GM18868 (cell line): Measurements from ENCODE around the gene SLC5A3.
A peak's percentile ranks its signal among the peaks of the same experiment; 100 is the strongest.

Source experiments
- ATAC-seq: cut with Tn5 transposase; IDR thresholded peaks from one replicate; pipeline ENCODE4 v1.9.1; 2021; ENCODE audit warnings: mild to moderate bottlenecking, moderate library complexity; ENCODE audit not compliant: unreplicated experiment

Gene SLC5A3

DNA sequence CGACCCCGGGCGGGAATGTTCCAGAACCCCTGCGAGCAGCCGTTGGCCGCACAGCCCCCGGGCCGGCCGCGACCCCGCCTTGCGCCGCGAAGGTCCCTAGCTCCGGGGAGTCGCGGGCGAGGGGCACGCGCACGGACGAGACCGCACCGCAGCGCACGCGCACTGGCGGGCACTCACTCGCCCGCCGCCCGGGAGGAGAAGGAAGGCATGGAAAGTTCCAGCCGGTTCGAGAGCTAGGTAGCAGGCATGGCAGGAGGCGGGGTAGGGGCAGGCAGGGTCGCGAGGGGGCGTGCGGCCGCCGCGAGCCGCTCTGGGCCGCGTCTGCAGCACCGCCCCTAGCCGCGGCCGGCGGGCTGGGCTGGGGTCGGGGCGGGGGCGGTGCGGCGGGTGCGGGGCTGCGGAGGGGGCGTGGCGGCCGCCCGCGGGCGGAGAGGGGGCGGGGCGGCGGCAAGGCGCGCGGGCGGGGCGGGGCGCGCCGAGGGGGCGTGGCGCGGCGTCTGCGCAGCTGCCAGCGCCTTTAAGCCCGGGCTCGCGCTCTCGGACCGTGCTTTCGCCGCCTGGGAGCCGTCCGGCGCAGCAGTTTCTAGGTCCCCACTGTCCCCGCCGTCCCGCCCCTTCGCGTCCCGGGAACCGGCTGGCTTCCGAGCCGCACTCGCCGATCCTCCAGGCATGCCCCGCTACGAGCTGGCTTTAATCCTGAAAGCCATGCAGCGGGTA, at the start of gene SLC5A3, which contains the start of gene MRPS6:
TSS of gene SLC5A3 (plus strand) at position 547 of the 717 bp plus-strand sequence. CDS start 21,621 bp downstream, outside the sequence.
TSS of gene MRPS6 (plus strand) at position 547 of the 717 bp plus-strand sequence. CDS start at position 670, 123 bp downstream.
- peak; percentile 83 for ATAC-seq

DNA sequence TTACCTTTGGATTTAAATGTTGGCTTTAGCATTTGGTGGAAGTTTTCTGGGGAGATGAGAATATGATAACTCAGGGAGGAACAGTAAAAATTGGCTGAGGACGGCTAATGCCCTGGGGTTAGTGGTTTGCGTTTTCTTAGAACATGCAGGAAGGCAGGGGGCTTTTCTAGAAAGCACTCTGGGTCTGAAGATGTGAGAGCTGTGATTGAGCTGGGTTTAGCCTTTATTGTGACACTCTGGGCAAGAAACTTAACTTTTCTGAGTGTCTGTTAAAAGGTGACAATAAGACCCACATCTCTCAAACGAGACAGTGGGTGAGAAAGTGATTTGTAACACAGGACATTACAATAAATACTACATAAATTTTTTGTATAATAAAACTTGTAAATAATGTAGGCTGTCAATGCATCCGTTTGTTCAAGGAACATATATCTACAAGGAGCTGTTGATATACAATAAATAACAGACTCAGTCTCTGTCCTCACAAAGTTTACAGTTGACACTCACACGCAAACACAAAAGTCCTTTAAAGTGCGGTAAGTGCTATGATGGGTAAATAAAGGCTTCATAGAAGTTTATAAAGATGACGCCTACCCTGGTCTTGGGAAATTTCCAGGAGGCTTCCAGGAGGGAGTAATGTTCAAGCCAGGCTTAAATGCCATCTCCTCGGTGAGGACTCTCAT, 49.5 kb upstream of the SLC5A3 start:
- no peak for ATAC-seq

DNA sequence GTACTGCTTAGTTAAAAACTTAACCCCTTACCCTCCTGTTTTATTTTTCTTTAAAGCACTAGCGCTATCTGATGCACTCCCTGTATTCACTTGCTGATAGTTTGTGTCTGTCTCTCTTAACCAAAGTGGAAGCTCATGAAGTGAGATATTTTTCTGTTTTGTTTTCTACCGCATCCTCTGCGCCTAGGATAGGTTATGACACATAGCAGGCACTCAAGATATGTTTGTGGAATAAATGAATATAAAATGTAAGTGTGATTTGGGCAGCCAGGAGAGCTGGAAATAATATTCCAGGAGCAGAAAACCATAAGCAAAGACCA, 49.0 kb upstream of the SLC5A3 start:
- ATAC-seq: no peak

DNA sequence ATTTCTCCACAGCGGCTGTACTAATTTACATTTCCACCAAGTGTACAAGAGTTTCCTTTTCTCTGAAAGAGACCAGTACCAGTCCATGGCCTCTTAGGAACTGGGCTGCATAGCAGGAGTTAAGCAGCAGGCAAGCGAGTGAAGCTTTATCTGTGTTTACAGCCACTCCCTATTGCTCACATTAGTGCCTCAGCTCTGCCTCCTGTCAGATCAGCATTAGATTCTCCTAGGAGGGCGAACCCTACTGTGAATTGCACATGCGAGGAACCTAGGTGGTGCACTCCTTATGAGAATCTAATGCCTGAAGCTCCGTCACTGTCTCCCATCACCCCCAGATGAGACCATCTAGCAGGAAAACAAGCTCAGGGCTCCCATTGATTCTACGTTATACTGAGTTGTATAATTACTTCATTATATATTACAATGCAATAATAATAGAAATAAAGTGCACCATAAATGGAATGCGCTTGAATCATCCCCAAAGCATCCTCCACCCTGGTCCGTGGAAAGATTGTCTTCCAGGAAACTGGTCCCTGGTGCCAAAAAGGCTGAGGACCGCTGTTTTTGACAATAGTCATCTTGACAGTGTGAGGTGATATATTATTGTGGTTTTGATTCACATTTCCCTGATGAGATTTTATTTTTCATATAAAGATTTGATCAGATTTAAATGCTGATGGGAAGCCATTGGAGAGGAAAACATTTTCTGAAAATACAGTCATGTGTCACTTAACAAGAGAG, 45.5 kb upstream of the SLC5A3 start:
- ATAC-seq: no peak

DNA sequence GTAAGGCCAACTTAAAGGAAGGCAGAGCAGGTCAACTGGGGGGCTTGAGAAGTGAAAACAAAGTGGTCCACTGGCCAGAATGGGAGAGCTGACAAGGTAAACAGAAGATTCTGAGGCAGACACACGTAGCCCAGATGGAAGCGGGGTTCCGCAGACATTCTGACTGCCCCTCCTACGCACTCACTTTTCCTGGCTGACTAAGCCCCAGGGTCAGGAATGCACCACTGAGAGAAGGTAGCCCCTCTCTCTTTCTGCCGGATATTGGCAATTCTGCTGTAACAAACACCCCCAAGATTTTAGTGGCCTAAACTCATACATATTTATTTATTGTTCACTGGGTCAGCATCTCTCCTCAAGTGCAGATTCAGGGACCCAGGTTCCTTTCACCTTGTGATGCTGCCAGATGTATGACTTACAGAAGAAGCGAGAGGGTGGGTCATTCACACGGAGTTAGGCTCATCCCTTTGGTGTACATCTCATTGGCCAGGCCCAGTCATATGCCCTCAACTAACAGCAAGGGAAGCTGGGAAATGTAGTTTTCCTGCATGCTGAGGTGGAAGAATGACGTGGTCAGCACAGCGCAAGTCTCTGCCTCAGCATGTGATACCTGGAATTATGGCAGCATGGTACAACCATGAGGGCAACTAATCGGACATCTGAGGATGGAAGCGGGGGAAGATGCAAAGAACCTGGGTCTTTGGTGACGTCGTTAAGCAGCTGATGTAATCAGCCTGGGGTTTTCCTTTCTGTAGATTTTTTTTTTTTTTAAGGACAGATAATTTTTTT, 43.4 kb upstream of the SLC5A3 start:
- ATAC-seq: no peak

DNA sequence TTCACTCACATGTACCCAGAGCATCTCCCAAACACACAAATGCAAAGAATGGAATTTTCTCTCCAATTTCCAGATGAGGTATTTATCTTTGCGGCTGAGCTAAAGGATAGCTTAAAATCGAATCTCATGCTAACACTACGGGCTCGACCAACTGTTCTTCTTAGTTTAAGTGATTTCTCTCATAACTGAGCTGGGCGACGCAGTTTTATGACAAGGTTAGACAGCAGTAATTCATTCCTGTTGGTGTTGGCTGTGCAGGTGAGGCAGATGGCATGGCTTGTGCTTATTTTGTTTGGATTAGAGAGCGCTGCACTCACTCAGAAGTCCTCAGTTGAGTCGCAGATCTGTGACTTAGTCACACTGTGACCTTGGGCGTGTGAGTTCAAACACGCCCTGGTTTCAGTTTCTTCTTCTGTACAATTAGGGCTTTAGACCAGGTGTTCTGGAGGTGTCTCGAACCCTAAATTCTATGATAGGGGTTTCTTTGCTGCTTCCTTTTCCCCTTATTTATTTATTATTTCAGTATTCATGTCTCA, 41.5 kb upstream of the SLC5A3 start:
- no peak for ATAC-seq

DNA sequence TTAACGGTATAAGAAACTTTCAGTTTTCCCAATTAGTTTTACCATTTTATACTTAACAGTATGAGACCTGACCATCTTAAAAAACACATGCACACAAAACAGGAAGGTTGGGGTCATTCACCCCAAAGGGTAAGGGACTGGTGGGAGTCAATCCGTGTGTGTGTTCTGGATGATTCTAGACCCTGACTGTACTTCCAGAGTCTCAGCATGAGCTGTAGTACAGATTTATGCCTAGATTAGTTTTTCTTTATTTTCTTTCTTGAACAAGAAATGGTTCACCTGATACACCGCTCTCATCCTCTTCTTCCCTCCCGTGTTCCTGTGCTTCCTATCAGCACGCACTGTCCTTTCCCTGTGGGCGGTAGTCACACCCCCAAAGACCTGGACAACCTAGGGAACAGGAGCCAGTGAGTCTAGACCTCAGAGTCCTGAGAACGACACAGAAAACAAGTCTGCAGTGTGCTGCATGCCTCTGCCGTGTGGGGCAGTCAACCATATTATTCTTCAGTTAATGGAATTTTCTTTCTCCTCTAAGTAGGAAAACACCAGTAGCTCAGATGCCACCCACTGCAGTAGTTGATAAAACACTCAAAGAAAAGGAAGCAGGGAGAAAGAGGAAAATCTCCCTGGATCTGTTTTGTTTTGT, 38.9 kb upstream of the SLC5A3 start:
- no peak for ATAC-seq

DNA sequence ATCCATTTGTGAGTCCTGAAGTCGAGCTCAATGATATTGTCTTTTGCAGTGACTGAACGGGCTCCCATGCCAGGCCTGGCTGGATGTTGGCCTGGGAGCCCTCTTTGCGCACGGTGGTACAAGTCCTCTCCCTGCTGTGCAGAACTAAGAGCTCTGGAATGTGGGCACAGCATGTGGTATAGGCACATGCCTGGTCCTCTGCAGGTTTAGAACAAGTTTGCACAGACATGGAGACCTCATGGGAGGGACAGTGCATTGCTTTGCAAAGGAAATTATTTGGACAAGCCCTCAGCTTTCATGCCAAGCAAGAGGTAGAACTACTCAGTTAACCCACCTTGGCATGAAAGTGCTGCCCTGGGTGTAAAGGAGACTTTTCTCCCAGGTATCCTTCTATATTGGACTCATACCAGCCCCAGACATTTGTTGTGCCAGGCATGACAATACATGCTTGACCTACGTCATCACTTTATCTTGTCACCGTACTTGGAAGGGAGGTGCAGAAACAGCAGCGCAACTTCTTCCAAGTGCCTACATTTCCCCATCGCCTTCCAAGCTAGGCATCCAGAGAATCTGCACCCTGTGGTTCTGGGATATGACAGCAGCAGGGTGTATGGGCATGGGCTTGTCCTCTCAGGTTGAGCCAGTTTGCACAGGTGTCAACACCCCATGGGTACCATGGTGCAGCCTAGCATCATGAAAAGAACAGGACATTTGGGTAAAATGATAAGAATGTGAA, 37.6 kb upstream of the SLC5A3 start:
- ATAC-seq: no peak

DNA sequence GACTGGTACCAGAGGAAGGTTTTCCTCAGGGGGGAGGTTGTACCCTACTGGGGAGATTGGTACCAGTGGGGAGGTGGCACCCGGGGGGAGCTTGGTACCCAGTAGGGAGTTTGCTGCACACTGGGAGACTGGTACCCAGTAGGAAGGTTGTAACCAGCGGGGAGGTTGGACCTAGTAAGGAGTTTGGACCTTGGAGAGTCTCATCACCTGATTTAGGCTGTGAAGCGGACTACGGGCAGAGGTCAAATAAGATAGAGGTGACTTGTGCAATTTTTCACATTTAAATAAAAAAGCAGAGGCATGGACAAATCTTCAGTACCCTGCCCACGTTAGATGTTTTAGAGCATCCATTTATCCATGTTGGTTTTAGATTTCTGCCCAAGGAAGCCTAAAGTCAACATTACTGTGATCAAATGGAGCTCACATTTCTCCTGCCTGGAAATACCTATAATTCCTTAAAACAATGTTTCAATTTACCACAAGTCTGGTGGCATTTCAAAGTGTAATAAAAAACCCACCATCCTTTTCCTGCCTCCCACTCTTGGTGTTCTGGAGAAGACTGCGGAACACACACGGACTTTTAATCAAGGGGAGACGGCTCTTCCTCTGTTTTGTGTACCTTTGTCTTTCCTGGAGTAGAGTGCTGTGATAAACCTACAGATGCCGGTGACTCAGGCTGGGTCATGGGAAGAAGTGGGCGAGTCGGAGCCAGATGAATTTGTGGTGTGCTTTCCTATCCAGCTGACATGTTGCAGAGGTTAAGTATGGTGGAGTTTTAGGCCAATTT, 36.2 kb upstream of the SLC5A3 start:
- ATAC-seq: no peak

DNA sequence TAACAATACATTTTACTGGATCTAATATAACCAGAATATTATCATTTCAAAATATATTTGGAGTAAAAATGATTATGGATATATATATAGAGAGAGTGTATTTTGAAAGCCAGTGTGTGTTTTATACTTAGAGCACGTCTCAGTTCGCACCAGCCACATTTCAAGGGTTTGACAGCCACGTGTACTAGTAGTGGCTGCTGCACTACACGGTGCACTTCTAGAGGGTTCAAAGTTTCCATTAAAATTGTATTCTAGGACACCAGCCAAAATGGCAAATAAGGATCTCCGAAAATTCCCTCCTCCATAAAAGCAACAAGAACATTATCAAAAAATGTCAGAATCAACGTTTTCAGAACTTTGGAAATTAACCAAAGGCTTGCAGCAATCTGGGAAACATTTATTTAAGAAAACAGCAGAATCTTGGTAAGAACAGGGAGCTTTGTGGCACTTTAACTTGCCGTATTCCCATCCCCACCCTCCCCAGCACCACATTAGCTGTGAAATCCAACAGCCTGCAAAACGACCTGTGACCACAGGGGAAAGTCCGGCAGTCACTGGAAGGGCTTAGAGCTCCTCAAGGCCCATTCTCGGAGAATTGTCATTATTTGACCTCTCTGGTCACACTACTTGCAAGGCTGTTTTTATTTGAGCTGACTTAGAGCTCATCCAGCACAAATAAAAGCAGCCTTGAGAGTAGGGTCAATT, 33.5 kb upstream of the SLC5A3 start:
- ATAC-seq: no peak

DNA sequence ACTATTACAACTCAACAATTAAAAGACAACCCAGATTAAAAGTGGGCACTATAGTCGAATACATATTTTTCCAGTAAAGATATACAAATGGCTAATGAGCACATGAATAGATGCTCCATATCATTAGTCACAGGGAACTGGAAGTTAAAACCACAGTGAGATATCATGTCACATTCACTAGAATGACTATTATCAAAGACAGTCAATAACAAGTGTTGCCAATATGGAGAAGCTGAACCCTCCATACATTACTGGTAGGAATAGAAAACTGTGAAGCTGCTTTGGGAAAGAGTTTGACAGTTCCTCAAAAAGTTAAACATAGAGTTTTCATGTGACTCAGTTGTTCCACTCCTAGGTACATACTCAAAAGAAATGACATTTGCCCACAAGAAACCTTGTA, 30.6 kb upstream of the SLC5A3 start:
- ATAC-seq: no peak

DNA sequence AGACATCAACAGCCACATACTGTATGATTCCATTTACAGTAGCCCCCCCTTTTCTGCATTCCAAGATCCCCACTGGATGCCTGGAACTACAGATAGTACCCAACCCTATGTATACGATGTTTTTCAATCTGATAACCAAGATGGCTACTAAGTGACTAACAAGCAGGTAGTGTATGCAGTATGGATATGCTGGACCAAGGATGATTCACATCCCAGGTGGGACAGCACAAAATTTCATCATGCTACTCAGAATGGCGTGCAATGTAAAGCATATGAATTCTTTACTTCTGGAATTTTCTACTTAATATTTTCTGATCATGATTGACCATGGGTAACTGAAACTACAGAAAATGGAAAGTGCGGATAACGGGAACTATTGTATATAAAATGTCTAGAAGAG, 30.0 kb upstream of the SLC5A3 start:
- no peak for ATAC-seq

DNA sequence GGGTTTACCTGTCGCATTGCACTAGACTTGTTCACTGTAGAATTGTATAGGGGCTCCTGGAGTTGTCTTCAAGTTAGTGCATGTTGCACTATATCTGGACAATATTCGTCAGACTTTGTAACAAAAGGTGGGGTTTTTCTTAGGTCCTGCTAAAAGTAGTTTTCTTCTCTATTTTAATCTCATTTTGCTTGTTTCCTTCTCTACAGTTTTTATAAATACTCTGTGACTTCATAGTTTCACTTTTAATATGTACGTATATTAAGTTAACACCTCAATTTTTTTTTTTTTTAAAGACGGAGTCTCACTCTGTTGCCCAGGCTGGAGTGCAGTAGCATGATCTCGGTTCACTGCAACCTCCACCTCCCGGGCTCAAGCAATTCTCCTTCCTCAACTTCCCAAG, 26.5 kb upstream of the SLC5A3 start:
- peak; percentile 46 for ATAC-seq

DNA sequence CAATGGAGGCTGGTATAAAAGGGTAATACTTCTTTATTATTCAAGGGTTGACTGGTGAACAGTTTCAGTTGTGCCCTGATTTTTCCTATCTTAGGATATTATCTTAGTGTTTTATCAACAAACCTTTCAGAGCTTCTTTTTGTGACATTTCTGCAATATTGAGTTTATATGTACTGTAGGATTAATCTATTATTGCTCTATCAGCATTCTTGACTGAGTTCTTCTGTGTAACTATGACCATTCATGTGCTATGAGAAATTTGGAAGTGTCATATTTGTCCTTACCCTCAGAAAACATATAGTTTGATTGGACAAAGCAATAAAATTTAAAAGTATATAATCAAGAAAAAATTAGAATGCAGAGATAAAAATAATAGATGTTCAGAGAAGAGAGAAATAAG, 25.5 kb upstream of the SLC5A3 start:
- ATAC-seq: no peak

DNA sequence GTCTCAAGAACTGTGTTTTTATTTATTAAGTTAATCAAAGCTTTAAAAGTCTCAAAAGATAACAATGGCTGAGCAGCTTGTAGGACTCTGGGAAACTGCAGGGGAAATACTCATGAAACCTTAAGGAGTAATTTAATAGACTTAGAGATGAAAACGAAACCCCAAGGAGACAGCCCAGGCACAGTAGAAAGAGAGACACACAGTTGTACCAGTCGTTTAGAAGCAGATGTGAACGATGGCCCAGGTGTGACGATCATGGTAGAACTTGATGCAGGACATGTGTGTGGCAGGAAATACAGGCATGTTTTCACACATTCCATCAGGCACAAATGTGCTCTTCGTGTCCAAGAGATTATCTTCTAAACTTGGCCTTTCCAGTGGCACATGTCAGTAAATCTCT, 21.2 kb upstream of the SLC5A3 start:
- ATAC-seq: no peak

DNA sequence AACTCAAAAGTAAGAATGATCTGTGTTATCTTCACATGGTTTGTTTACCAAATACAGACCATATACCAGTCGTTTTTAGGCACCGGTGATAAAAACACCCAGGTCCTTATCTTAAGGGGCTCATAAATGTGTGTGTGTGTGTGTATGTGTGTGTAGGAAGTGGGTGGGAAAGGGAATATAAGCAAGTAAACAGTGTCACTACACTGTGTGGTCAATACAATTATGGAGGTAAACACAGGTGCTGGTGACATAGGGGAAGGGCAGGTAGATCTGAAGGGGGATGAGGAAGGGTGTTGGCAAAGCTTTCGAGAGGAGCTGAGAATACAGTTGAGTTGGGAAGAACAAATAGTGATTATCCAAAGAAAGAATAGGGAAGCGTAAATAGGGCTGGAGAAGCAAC, 19.1 kb upstream of the SLC5A3 start:
- ATAC-seq: no peak

DNA sequence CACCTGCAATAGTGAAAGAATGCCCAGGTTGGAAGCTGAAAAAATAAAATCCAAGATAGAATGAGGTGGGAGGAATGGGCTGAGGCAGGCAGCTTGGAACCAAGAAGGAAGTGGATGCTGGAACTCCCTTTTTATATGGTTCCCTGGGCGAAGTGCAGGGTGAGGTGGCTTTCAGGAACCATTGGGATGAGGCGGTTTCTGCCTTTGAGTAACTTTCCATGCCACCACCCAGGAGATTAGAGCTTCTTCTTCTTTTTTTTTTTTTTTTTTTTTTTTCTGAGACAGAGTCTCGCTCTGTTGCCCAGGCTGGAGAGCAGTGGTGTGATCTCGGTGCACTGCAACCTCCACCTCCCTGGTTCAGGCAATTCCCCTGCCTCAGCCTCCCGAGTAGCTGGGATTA, 17.8 kb upstream of the SLC5A3 start:
- ATAC-seq: no peak

DNA sequence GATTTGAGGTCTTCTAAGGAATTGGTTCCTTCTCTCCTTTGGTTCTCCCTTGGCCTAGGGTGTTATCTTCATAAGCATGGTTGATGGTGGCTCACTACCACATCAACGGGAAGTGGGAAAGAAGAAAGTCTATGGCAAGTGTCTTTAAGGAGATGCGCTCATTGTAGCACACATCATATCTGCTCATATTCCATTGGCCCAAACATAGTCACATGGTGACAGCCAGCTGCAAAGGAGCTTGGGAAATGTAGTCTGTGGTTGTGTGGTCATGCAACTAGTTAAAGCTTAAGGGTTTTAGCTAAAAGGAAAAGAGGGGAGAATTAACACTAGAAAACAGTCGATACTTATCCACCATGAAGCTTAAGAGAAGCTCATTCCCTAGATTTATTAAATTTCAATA, 11.4 kb upstream of the SLC5A3 start:
- ATAC-seq: no peak
